Measurements from ENCODE around the gene CYP2C18.

CYP2C18 gene

DNA sequence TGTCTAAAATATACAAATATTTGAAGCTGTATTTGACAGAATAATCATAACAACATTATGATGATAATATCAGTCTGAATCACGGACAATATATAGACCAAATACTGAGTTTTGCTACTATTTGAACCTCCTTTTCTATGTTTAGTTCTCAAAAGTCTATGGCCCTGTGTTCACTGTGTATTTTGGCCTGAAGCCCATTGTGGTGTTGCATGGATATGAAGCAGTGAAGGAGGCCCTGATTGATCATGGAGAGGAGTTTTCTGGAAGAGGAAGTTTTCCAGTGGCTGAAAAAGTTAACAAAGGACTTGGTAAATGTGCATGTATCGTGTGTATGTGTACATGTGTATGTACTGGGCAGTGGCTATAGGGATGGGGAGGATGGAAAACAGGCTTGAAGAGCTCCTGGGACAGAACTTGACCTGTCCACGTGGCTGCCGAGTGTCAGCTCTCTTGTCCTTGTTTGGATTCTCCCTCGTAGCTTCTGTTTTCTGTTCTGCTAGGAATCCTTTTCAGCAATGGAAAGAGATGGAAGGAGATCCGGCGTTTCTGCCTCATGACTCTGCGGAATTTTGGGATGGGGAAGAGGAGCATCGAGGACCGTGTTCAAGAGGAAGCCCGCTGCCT, 4.2 kb downstream of the CYP2C18 start:
- DNase-seq (ENCODE audit: low spot score): no peak
- in situ Hi-C loops (cut with MboI; ENCODE audit: low pct_unique_long_range_greater_than_20kb, low sequenced_read_pairs, unreplicated experiment): no loop called here
- TF ChIP-seq, protein P1, sequence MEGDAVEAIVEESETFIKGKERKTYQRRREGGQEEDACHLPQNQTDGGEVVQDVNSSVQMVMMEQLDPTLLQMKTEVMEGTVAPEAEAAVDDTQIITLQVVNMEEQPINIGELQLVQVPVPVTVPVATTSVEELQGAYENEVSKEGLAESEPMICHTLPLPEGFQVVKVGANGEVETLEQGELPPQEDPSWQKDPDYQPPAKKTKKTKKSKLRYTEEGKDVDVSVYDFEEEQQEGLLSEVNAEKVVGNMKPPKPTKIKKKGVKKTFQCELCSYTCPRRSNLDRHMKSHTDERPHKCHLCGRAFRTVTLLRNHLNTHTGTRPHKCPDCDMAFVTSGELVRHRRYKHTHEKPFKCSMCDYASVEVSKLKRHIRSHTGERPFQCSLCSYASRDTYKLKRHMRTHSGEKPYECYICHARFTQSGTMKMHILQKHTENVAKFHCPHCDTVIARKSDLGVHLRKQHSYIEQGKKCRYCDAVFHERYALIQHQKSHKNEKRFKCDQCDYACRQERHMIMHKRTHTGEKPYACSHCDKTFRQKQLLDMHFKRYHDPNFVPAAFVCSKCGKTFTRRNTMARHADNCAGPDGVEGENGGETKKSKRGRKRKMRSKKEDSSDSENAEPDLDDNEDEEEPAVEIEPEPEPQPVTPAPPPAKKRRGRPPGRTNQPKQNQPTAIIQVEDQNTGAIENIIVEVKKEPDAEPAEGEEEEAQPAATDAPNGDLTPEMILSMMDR (IDR thresholded peaks at IDR 0.05; ENCODE audit: extremely low read depth, insufficient read depth, missing control alignments): no peak

DNA sequence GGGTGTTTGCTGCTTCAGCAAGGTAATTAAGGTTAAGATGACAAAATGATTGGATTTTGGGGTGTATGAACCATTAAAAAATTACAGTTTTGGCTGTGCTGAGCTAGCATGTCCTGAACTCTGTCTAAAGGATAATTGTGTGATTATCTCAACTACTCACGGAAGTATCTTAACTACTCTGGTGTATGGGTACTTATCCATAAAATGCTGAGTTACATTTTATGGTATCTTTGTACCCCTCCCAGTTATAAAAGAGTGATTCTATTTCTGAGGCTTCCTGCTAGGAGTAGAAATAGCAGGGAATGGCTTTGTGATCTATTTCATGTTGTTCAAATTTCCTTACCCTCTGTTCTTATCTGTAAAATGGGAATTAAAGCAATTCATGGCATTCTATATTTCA, 22.6 kb downstream of the CYP2C18 start:
- in situ Hi-C loops (cut with MboI; ENCODE audit: low pct_unique_long_range_greater_than_20kb, low sequenced_read_pairs, unreplicated experiment): no loop called here
- TF ChIP-seq, protein P1 (IDR thresholded peaks at IDR 0.05; ENCODE audit: extremely low read depth, insufficient read depth, missing control alignments): no peak
- no peak for DNase-seq (ENCODE audit: low spot score)

DNA sequence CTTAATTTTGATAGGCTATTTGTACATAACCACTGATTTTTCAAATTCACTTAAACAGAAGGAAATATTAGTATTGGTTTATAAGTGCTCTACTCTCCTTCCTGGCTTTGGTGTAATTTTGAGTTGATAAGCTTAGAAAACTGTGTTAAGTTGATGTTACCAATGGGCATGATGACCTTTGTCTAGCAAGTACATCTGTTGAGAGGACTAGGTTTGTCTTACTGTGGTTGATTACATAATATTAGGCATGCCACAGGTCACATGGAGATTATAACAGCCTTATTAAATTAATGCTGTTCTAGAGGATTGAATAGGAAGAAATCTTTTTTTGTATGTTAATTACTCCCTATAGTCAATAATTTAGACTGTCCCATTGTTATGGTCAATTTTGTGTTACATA, 27.0 kb downstream of the CYP2C18 start:
- in situ Hi-C loops (cut with MboI; ENCODE audit: low pct_unique_long_range_greater_than_20kb, low sequenced_read_pairs, unreplicated experiment): no loop called here
- DNase-seq (ENCODE audit: low spot score): no peak
- TF ChIP-seq, protein P1 (IDR thresholded peaks at IDR 0.05; ENCODE audit: extremely low read depth, insufficient read depth, missing control alignments): no peak

DNA sequence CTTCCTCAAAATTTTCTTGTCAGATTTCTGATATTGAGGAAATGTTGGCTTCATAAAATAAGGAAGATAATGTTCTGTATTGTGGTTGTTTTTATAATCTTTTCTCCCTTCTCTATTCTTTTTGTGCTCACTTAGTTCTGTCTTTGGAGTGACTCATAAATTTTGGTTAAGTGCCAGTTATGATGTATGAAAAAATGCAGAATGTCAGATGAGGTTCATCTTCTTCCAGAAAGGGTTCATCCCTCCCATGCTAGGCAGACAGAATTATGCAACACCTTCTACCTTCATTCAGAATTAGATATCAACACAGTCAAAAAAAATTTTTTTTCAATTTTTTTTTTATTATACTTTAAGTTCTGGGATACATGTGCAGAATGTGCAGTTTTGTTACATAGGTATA, 42.3 kb downstream of the CYP2C18 start:
- TF ChIP-seq, protein P1 (IDR thresholded peaks at IDR 0.05; ENCODE audit: extremely low read depth, insufficient read depth, missing control alignments): no peak
- in situ Hi-C loops (cut with MboI; ENCODE audit: low pct_unique_long_range_greater_than_20kb, low sequenced_read_pairs, unreplicated experiment): no loop called here
- DNase-seq (ENCODE audit: low spot score): no peak

DNA sequence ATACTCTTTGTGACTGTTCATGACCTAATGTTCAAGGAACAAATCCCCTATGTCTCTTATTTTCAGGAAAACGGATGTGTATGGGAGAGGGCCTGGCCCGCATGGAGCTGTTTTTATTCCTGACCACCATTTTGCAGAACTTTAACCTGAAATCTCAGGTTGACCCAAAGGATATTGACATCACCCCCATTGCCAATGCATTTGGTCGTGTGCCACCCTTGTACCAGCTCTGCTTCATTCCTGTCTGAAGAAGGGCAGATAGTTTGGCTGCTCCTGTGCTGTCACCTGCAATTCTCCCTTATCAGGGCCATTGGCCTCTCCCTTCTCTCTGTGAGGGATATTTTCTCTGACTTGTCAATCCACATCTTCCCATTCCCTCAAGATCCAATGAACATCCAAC, 51.7 kb downstream of the CYP2C18 start:
- TF ChIP-seq, protein P1 (IDR thresholded peaks at IDR 0.05; ENCODE audit: extremely low read depth, insufficient read depth, missing control alignments): no peak
- no peak for DNase-seq (ENCODE audit: low spot score)
- in situ Hi-C loops (cut with MboI; ENCODE audit: low pct_unique_long_range_greater_than_20kb, low sequenced_read_pairs, unreplicated experiment): no loop called here

DNA sequence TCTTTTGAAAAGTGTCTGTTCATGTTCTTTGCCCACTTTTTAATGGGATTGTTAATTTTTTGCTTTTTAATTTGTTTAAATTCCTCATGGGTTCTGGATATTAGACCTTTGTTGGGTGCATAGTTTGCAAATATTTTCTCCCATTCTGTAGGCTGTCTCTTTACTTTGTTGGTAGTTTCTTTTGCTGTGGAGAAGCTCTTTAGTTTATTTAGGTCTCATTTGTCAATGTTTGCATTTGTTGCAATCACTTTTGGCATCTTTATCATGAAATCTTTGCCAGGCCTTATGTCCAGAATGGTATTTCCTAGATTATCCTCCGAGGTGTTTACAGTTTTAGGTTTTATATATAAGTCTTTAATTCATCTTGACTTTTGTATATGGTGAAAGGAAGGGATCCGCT, 55.1 kb downstream of the CYP2C18 start:
- TF ChIP-seq, protein P1 (IDR thresholded peaks at IDR 0.05; ENCODE audit: extremely low read depth, insufficient read depth, missing control alignments): no peak
- no peak for DNase-seq (ENCODE audit: low spot score)
- in situ Hi-C loops (cut with MboI; ENCODE audit: low pct_unique_long_range_greater_than_20kb, low sequenced_read_pairs, unreplicated experiment): no loop called here
